Aorta (tissue), 5 donors: ENCODE results near the gene TMEM63C. TPM values are rescaled to one million over a fixed set of nuclear protein-coding genes. Genes with fewer than 3 reads are reported as not detected.
"Not testable (repeated sequence)": the region's sequence is repeated elsewhere in the genome, so short reads cannot be mapped to it uniquely, and the experiment has no call there.

Source experiments
- ATAC-seq: fragments of 200-7000 bp; cut with Tn5 transposase; one replicate; pipeline ENCODE4 v1.9.1; 2022; ENCODE audit warnings: moderate library complexity; ENCODE audit not compliant: low FRiP score
- DNase-seq, 2 donors: peaks; one replicate each; pipeline ENCODE4 v3.0.0-alpha.2; 2020
- H3K27ac ChIP-seq, 2 donors: one replicate each; pipeline ENCODE4 v1.5.1; 2013; ENCODE audit warnings: low read length in 2 of 2, mild to moderate bottlenecking in 2 of 2, moderate library complexity in 2 of 2, control low read depth in 1 of 2, inconsistent platforms in 1 of 2, low read depth in 1 of 2
- H3K27me3 ChIP-seq, 2 donors: one replicate each; pipeline ENCODE4 v1.6.1; 2013; ENCODE audit warnings: control low read depth in 1 of 2, low read length in 1 of 2, mild to moderate bottlenecking in 1 of 2, moderate library complexity in 1 of 2; ENCODE audit not compliant: insufficient read depth in 2 of 2, control insufficient read depth in 1 of 2
- H3K36me3 ChIP-seq, 2 donors: one replicate each; pipeline ENCODE4 v1.6.1; 2013; ENCODE audit warnings: control low read depth in 1 of 2, low read length in 1 of 2, mild to moderate bottlenecking in 1 of 2; ENCODE audit not compliant: insufficient read depth in 2 of 2, control insufficient read depth in 1 of 2
- H3K4me1 ChIP-seq, 2 donors: one replicate each; pipeline ENCODE4 v1.6.1; 2013; ENCODE audit warnings: low read length in 2 of 2, control low read depth in 1 of 2, mild to moderate bottlenecking in 1 of 2, moderate library complexity in 1 of 2; ENCODE audit not compliant: insufficient read depth in 2 of 2, control insufficient read depth in 1 of 2
- H3K4me3 ChIP-seq, 2 donors: one replicate each; pipeline ENCODE4 v1.5.1; 2013; ENCODE audit warnings: low read length in 2 of 2, control low read depth in 1 of 2, mild to moderate bottlenecking in 1 of 2
- H3K9me3 ChIP-seq: one replicate; pipeline ENCODE4 v1.6.1; 2013; ENCODE audit warnings: mild to moderate bottlenecking, low read length; ENCODE audit not compliant: control insufficient read depth
- WGBS, 2 donors: extraction: QIAGEN DNeasy Blood & Tissue Kit; methylation state at CpG; one replicate each; pipeline ENCODE4 v1.1.7; 2013; 5-methylcytosine and 5-hydroxymethylcytosine counted together
- intact Hi-C, 2 donors: fragments of 100-400 bp; cut with DNase I; formaldehyde crosslinking; loops; one replicate each; pipeline versions ENCODE4 v1.14.2 to v1.15.0; 2022
- polyA plus RNA-seq, 2 donors: library from polyadenylated mRNA; stranded (reverse); fragments of 200-250 nt; gene quantifications; one replicate each; pipeline ENCODE4 v1.2.3, GENCODE V29; 2013
- total RNA-seq, 2 donors: library from RNA; stranded (reverse); fragmentation: NEBNext Ultra II Directional; extraction: Animal tissue kit (Norgen Biotek cat#: 25700); gene quantifications; one replicate each; pipeline ENCODE4 v1.2.1, GENCODE V29; 2021
- donor health status: healthy with polysubstance abuse.
- donor health status: Bipolar disorder and iron deficiency.
- donor health status: DM: no; HTN: no; CAD: no.
- donor health status: DM: no; HTN: no; CAD: no.
- donor health status: DM: yes; HTN: yes; CAD: no.

TMEM63C gene
- total and polyA plus RNA-seq, 4 donors: 0.06 to 0.26 (median 0.13) TPM; not detected in 1

DNA sequence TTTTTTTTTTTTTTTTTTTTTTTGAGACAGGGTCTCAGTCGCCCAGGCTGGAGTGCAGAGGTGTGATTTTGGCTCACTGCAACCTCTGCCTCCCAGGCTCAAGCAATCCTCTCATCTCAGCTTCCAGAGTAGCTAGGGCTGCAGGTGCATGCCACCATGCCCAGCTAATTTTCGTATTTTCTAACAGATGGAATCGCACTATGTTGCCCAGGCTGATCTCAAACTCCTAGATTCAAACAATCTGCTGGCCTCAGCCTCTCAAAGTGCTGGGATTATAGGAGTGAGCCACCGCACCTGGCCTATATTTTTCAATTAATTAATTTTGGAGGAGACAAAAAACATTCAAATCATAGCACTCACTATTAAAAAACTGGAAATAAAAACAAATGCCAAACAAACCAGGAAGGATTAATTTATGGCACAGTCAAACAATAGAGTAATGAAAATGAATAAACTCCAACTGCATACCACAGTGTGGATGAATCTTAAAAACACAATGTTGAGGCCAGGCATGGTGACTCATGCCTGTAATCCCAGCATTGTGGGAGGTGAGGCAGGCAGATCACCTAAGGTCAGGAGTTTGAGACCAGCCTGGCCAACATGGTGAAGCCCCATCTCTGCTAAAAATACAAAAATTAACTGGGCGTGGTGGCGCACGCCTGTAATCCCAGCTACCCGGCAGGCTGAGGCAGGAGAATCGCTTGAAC, 7.5 kb upstream of the TMEM63C start:
- ATAC-seq, H3K4me3 ChIP-seq, H3K4me1 ChIP-seq, H3K27ac ChIP-seq, intact Hi-C loops, H3K27me3 ChIP-seq, DNase-seq, H3K36me3 ChIP-seq, H3K9me3 ChIP-seq: not testable (repeated sequence)
- 86 to 88% methylated on average over 9 of the region's 9 CpGs for WGBS, 2 donors

- Histone ChIP-seq H3K27me3 (no peaks in the 10 kb centered on the region), H3K9me3 (no peaks in the 10 kb centered on the region), H3K4me1 (no peaks in the 10 kb centered on the region), H3K36me3 (no peaks in the 10 kb centered on the region), H3K27ac (no peak overlapping the region), H3K4me3 (no peak overlapping the region)
- DNase-seq (no peak), ATAC-seq (no peak)
- 71 to 75% methylated on average over 3 of the region's 3 CpGs for WGBS, 2 donors
- intact Hi-C loops: no loop called here
These were observed 5.8 kb upstream of the TMEM63C start for GRCh38 chr14:77175843-77176242.

DNA sequence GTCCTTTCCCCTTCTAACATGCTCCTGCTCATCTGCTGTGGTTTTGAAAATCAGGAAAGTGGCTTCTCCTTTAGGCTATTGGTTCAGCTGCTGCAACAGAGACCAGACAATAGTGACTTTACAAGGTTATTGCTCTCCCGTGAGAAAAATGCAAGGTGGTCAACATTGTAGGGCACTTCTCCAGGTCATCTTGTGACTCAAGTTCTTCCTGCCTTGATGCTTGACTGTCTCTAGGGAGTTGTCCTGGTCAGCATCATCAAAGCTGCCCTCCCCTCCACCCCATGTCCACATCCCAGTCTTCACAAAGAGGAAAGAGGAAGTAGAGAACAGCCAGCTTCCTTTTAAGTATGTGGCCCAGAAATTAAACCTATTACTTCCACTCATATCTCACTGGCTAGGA, 3.9 kb upstream of the TMEM63C start:
- Histone ChIP-seq H3K4me3 (no peak overlapping the region), H3K9me3 (no peaks in the 10 kb centered on the region), H3K27ac (no peak overlapping the region), H3K36me3 (no peaks in the 10 kb centered on the region), H3K27me3 (no peaks in the 10 kb centered on the region), H3K4me1 (no peaks in the 10 kb centered on the region)
- 42 to 57% methylated on average over 1 of the region's 1 CpG for WGBS, 2 donors
- DNase-seq (no peak), ATAC-seq (no peak)
- intact Hi-C loops: no loop called here

DNA sequence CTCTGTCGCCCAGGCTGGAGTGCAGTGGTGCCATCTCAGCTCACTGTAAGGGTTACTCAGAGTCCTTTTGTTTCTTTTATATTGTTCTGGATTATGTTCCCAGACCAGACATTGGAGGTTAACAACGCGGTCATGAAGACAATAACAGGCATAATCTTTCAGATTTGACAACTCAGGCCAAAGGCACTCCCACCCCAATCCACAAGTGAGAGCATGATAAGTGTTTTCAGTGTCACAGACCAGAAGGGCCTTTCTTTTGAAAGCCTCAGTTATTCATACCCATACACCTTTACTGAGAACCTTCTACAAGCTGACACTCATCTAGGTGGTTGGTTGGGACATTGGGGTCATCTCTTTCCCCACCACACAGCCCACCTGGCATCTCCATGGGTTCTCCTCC, 2.9 kb upstream of the TMEM63C start:
- H3K36me3 ChIP-seq: no peaks in the 10 kb centered on the region
- H3K4me1 ChIP-seq: no peaks in the 10 kb centered on the region
- ATAC-seq (no peak), DNase-seq (no peak)
- no peaks in the 10 kb centered on the region for H3K27me3 ChIP-seq
- H3K27ac ChIP-seq: no peak overlapping the region
- 50 to 54% methylated on average over 3 of the region's 3 CpGs for WGBS, 2 donors
- no peaks in the 10 kb centered on the region for H3K9me3 ChIP-seq
- intact Hi-C loops: no loop called here
- no peak overlapping the region for H3K4me3 ChIP-seq

- no peaks in the 10 kb centered on the region for H3K4me1 ChIP-seq
- no peaks in the 10 kb centered on the region for H3K36me3 ChIP-seq
- no peak overlapping the region for H3K27ac ChIP-seq
- 32 to 38% methylated on average over 12 of the region's 12 CpGs for WGBS, 2 donors
- ATAC-seq (no peak), DNase-seq (no peak)
- no peak overlapping the region for H3K4me3 ChIP-seq
- no peaks in the 10 kb centered on the region for H3K9me3 ChIP-seq
- no peaks in the 10 kb centered on the region for H3K27me3 ChIP-seq
- intact Hi-C loops: no loop called here
These were observed 634 bp upstream of the TMEM63C start for GRCh38 chr14:77180726-77181602.

DNA sequence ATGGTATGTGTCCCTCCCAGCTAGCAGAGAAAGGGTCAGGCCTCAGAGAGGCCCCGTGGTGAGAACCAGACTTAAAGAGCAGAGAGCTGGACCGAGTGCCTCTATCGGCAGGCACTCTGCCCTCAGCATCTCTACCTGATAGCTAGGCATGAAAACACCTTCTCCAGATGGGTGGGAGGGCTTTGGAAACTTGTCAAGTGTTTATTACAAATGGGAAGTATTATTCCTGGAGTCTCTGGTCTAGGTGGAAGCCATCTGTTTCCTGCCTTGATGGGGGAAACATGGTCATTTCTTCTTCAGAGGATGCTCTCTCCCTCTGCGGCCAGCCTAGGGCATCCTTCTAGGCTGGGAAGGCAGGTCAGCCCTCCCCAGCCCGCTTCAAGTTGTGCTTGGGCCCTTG, 2.3 kb downstream of the TMEM63C start:
- Histone ChIP-seq H3K4me1 (no peaks in the 10 kb centered on the region), H3K36me3 (no peaks in the 10 kb centered on the region), H3K9me3 (no peaks in the 10 kb centered on the region), H3K4me3 (no peak overlapping the region), H3K27me3 (no peaks in the 10 kb centered on the region), H3K27ac (no peak overlapping the region)
- 68 to 78% methylated on average over 5 of the region's 5 CpGs for WGBS, 2 donors
- ATAC-seq (no peak), DNase-seq (no peak)
- intact Hi-C loops: no loop called here

GRCh38 chr14:77184396-77185092, 2.9 kb downstream of the TMEM63C start:
- Histone ChIP-seq H3K4me1 (no peaks in the 10 kb centered on the region), H3K4me3 (no peak overlapping the region), H3K9me3 (no peaks in the 10 kb centered on the region), H3K36me3 (no peaks in the 10 kb centered on the region), H3K27ac (no peak overlapping the region), H3K27me3 (no peaks in the 10 kb centered on the region)
- 60 to 65% methylated on average over 11 of the region's 11 CpGs for WGBS, 2 donors
- intact Hi-C loops: no loop called here
- DNase-seq (no peak), ATAC-seq (no peak)

DNA sequence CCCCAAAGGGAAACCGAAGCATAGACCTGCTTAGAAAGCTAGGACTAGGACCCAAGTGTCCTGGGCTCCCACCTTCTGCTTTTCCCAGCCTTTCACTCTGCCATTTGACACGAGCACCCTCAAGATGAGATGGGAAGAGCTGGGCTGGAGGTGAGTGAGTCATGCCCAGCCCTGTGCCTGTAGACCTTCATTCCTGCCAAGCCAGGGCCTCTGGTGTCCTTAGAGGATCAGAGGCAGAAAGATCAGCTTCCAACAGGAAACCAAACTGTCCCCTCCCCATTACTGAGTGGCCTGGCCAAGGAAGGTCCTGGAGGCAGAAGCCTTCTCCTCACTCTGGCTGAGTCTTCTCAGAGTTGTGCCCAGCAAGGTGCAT, 3.5 kb downstream of the TMEM63C start:
- Histone ChIP-seq H3K27me3 (no peaks in the 10 kb centered on the region), H3K36me3 (no peaks in the 10 kb centered on the region), H3K4me1 (no peaks in the 10 kb centered on the region), H3K27ac (no peak overlapping the region), H3K9me3 (no peaks in the 10 kb centered on the region), H3K4me3 (no peak overlapping the region)
- no peak for DNase-seq
- ATAC-seq: no peak
- 66 to 78% methylated on average over 2 of the region's 2 CpGs for WGBS, 2 donors
- intact Hi-C loops: no loop called here
